ENCODE data around the gene CBFB.

DNA sequence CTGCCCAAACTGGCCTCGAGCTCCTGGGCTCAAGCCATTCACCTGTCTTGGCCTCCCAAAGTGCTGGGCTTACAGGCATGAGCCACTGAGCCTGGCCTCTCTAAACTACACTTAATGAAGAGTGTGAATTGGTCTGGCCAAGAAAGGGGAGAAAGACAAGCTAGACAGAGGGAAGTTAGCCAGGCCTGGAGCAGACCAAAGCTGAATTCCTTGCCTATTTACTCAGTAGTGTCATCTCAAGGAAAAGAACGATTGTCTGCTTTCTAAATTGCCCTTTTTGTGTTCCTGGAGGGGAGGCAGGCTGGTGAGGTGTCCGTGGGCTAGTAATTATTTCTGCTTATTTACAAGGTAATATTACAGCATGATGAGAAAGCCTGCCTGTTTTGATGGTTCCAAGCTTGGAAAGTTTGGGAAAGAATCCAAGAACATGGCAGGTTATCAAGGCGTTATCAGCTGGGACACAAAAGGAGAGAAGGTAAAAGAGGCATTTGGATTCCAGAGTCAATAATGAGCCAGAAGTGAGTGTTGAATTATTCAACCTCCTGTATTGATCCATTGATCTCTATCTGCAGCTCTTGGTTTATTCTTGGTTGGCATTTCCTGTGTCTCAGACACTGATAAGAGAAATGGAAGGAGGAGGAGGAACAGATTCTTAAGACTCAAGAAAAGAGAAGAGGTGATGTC is 6.3 kb upstream of the CBFB start:
- TF ChIP-seq, protein P1, sequence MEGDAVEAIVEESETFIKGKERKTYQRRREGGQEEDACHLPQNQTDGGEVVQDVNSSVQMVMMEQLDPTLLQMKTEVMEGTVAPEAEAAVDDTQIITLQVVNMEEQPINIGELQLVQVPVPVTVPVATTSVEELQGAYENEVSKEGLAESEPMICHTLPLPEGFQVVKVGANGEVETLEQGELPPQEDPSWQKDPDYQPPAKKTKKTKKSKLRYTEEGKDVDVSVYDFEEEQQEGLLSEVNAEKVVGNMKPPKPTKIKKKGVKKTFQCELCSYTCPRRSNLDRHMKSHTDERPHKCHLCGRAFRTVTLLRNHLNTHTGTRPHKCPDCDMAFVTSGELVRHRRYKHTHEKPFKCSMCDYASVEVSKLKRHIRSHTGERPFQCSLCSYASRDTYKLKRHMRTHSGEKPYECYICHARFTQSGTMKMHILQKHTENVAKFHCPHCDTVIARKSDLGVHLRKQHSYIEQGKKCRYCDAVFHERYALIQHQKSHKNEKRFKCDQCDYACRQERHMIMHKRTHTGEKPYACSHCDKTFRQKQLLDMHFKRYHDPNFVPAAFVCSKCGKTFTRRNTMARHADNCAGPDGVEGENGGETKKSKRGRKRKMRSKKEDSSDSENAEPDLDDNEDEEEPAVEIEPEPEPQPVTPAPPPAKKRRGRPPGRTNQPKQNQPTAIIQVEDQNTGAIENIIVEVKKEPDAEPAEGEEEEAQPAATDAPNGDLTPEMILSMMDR (IDR thresholded peaks at IDR 0.05), result no peak
- TF ChIP-seq POLR2AphosphoS5 (IDR thresholded peaks at IDR 0.05), result no peak
